Stimulated activated naive CD8-positive, alpha-beta T cell treated with anti-CD3 and anti-CD28 coated beads, Interleukin-15, Interleukin-2, amounts not matched to agents 100 U/mL and 50 U/mL, for 24 hours (primary cell): ENCODE data around the gene ACOXL.
"Not testable (repeated sequence)": the region's sequence is repeated elsewhere in the genome, so short reads cannot be mapped to it uniquely, and the experiment has no call there.

Experiments used
- ATAC-seq: fragments of 150-1000 bp; cut with Tn5 transposase; one replicate; pipeline ENCODE4 v1.10.0; 2021
- DNase-seq: peaks from one replicate; pipeline ENCODE4 v3.0.0; 2021

ACOXL gene

GRCh38 chr2:110732422-110733413, at the start of gene ACOXL:
ACOXL (plus strand) TSS chr2:110732573; CDS start chr2:110768390, 35,817 bp downstream.
- ATAC-seq (no peak), DNase-seq (no peak)

- DNase-seq (no peak), ATAC-seq (no peak)
Observed at GRCh38 chr2:110682872-110683271, 49.5 kb upstream of the ACOXL start.

- ATAC-seq, DNase-seq: not testable (repeated sequence)
Observed at GRCh38 chr2:110687775-110688484, 44.4 kb upstream of the ACOXL start.

GRCh38 chr2:110688594-110689091, 43.7 kb upstream of the ACOXL start:
- ATAC-seq: no peak

GRCh38 chr2:110690083-110690965, 42.0 kb upstream of the ACOXL start:
- ATAC-seq (no peak), DNase-seq (no peak)

More at GRCh38 chr2:110688594-110689091, 43.7 kb upstream of the ACOXL start:
- DNase-seq: no peak

- DNase-seq (no peak), ATAC-seq (no peak)
Observed at GRCh38 chr2:110691612-110692258, 40.6 kb upstream of the ACOXL start.

GRCh38 chr2:110695146-110695898, 37.1 kb upstream of the ACOXL start:
- DNase-seq, ATAC-seq: not testable (repeated sequence)

- not testable (repeated sequence) for ATAC-seq, DNase-seq
Observed at GRCh38 chr2:110698253-110698652, 34.1 kb upstream of the ACOXL start.

- ATAC-seq (no peak), DNase-seq (no peak)
Observed at GRCh38 chr2:110702514-110703380, 29.6 kb upstream of the ACOXL start.

GRCh38 chr2:110707386-110707965, 24.9 kb upstream of the ACOXL start:
- DNase-seq (no peak), ATAC-seq (no peak)

GRCh38 chr2:110708455-110708854, 23.9 kb upstream of the ACOXL start:
- ATAC-seq (no peak), DNase-seq (no peak)

- ATAC-seq (no peak), DNase-seq (no peak)
Observed at GRCh38 chr2:110712737-110713136, 19.6 kb upstream of the ACOXL start.

GRCh38 chr2:110713513-110714362, 18.6 kb upstream of the ACOXL start:
- DNase-seq (no peak), ATAC-seq (peak; percentile 90)

GRCh38 chr2:110714452-110715224, 17.7 kb upstream of the ACOXL start:
- ATAC-seq: no peak

GRCh38 chr2:110716959-110717645, 15.3 kb upstream of the ACOXL start:
- ATAC-seq (no peak), DNase-seq (no peak)

More at GRCh38 chr2:110714452-110715224, 17.7 kb upstream of the ACOXL start:
- no peak for DNase-seq

- DNase-seq (no peak), ATAC-seq (no peak)
Observed at GRCh38 chr2:110717734-110718133, 14.6 kb upstream of the ACOXL start.

GRCh38 chr2:110718382-110718781, 14.0 kb upstream of the ACOXL start:
- no peak for DNase-seq
- ATAC-seq: no peak
